ENCODE results near the gene PSG1. TPM values are rescaled to one million over a fixed set of nuclear protein-coding genes. Genes with fewer than 3 reads are reported as not detected.
"Not testable (repeated sequence)": the region's sequence is repeated elsewhere in the genome, so short reads cannot be mapped to it uniquely, and the experiment has no call there.

PSG1 gene
- total RNA-seq, 2 donors from 2014 or later: not detected

DNA sequence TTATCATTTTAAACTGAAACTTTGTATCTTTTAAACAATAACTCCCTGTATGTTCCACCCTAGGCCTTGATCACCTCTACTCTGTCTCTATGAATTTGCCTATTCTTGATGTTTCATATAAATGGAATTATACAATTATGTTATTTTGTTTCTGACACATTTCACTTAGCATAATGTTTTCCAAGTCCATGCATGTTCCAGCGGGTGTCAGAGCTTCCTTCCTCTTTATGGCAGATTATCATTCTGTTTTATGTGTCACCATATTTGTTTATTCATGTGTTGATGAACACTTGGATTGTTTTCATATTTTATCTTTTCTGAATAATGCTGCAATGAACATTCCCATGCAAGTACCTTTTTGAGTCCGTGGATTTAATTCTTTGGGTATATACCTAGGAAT is 3.2 kb upstream of the PSG1 start:
- H3K27me3 ChIP-seq (replicated peaks; ENCODE audit: insufficient read depth); H3K9me3 ChIP-seq; H3K4me3 ChIP-seq; H3K36me3 ChIP-seq; H3K4me1 ChIP-seq (replicated peaks); H3K27ac ChIP-seq; DNase-seq (ENCODE audit: low spot score); intact Hi-C loops (cut with DNase I): not testable (repeated sequence)
- WGBS: 90% methylated on average over 2 of the region's 2 CpGs

DNA sequence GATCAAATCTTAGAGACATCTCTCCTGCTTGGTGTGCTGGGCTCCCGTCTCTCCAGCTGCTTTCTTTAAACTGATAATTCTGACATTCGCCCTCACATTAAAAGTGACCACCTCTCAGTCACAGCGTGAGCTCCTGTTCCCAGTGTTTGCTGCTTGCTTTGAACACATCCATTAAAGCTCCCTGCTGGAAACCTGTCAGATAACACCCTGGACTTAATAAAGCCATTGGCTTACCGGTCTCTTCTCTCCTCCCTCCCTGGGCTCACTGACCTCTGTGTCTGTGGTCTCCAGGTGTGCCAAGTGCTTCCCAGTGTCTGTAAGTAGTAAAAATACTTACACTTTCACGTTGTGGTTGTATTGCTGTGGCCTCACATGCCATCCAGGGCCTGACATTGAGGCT is 2.5 kb upstream of the PSG1 start:
- H3K27ac ChIP-seq; DNase-seq (ENCODE audit: low spot score); H3K4me3 ChIP-seq; intact Hi-C loops (cut with DNase I); H3K27me3 ChIP-seq (replicated peaks; ENCODE audit: insufficient read depth); H3K36me3 ChIP-seq; H3K9me3 ChIP-seq; H3K4me1 ChIP-seq (replicated peaks): not testable (repeated sequence)
- WGBS: 56% methylated on average over 5 of the region's 5 CpGs

DNA sequence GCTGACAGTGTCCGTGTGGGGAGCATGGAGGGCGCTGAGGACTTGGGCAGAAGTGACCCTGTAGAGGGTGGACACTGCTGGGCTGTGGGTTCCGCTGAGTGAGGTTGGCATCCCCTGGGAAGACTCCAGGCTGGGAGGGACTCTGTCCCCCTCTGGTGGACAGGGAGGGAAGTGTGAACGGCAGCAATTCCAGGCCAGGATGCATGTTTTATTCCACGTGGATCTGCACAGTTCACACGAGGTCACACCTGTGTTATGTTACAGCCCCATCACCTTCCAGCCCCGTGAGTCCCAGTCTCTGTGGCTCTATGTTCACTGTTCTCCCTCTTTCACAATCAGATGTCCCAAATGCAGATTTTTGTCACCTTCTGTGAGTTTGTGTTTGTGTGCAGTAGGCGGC is 1.8 kb upstream of the PSG1 start:
- H3K27me3 ChIP-seq (replicated peaks; ENCODE audit: insufficient read depth); H3K27ac ChIP-seq; H3K9me3 ChIP-seq; H3K36me3 ChIP-seq; intact Hi-C loops (cut with DNase I); H3K4me1 ChIP-seq (replicated peaks); DNase-seq (ENCODE audit: low spot score); H3K4me3 ChIP-seq: not testable (repeated sequence)
- 62% methylated on average over 8 of the region's 8 CpGs for WGBS

DNA sequence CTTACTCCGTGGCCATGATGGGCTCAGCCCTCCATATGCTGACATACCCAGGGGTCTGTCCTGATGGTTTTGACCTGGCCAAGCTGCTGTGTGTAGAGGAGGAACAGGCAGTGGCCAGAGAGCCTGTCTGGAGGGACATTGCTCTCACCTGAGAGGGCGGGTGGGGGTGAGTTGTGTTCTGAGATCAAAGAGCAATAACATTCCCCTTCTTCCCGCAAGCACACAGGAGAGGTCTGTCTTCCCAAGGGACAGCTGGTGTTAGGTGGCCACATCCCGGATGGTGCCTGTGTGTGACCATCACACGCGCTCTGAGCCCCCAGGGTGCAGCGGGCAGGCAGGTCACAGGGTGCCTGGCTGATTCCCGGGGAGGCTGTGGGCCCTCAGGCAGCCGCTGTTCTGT is 1.1 kb upstream of the PSG1 start:
- H3K4me3 ChIP-seq; H3K27me3 ChIP-seq (replicated peaks; ENCODE audit: insufficient read depth); H3K36me3 ChIP-seq; H3K4me1 ChIP-seq (replicated peaks); H3K27ac ChIP-seq; H3K9me3 ChIP-seq; intact Hi-C loops (cut with DNase I); DNase-seq (ENCODE audit: low spot score): not testable (repeated sequence)
- 87% methylated on average over 9 of the region's 9 CpGs for WGBS

DNA sequence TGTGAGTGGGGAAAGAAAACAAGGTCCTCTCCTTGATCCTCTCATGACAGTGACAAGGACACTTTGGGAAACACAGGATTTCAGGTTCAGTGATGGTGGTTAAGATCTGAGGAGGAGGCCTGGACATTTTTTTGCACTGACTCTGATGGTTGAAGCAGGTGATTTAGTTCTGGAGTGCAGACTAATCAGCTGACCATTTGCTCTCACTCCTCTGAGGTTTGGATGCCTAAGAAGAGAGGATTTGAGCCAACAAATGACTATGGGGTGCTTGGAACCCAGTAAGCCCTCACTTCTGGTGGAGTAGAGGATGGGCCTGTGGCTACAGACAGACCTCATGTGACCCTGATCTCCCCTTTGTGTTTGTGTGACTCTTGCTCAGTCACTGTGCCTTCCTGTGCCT is 2.9 kb downstream of the PSG1 start:
- DNase-seq (ENCODE audit: low spot score); H3K27ac ChIP-seq; H3K4me3 ChIP-seq; H3K36me3 ChIP-seq; intact Hi-C loops (cut with DNase I); H3K27me3 ChIP-seq (replicated peaks; ENCODE audit: insufficient read depth); H3K9me3 ChIP-seq; H3K4me1 ChIP-seq (replicated peaks): not testable (repeated sequence)

DNA sequence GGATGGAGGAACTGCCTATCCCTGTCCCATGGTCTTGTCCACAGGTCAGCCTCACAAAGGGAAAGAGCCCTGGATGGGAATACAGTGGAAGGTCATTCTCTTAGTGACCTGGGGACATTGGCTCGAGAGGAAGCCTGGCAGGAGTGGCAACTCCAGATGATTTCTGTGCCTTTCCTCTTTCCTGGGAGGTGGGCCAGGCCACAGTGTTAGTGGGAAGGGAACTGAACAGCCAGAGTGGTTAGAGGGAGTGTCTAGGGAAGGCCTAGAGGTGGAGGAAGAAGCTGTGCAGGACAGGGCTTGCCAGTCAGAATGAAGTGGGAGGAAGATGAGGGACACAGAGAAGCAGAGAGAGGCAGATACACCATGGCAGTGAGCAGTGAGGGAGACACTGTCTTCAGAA is 3.6 kb downstream of the PSG1 start:
- H3K9me3 ChIP-seq; DNase-seq (ENCODE audit: low spot score); H3K4me3 ChIP-seq; H3K27me3 ChIP-seq (replicated peaks; ENCODE audit: insufficient read depth); H3K27ac ChIP-seq; H3K4me1 ChIP-seq (replicated peaks); H3K36me3 ChIP-seq; intact Hi-C loops (cut with DNase I): not testable (repeated sequence)
- WGBS: 60% methylated on average over 1 of the region's 1 CpG

GRCh38 chr19:42874901-42875813 is 4.4 kb downstream of the PSG1 start:
- H3K27me3 ChIP-seq (replicated peaks; ENCODE audit: insufficient read depth); H3K4me3 ChIP-seq; H3K27ac ChIP-seq; H3K4me1 ChIP-seq (replicated peaks); H3K36me3 ChIP-seq; DNase-seq (ENCODE audit: low spot score); intact Hi-C loops (cut with DNase I); H3K9me3 ChIP-seq: not testable (repeated sequence)
- WGBS: 45% methylated on average over 4 of the region's 4 CpGs

- H3K4me1 ChIP-seq (replicated peaks); intact Hi-C loops (cut with DNase I); H3K4me3 ChIP-seq; H3K36me3 ChIP-seq; H3K27me3 ChIP-seq (replicated peaks; ENCODE audit: insufficient read depth); H3K9me3 ChIP-seq; H3K27ac ChIP-seq; DNase-seq (ENCODE audit: low spot score): not testable (repeated sequence)
- WGBS: 69% methylated on average over 3 of the region's 3 CpGs
These were observed 5.4 kb downstream of the PSG1 start for GRCh38 chr19:42874136-42874535.

- DNase-seq (ENCODE audit: low spot score): no peak
- no peak for TF ChIP-seq POLR2A (IDR thresholded peaks at IDR 0.05)
- no peak for TF ChIP-seq POLR2AphosphoS5 (IDR thresholded peaks at IDR 0.05)
- TF ChIP-seq, protein P1, sequence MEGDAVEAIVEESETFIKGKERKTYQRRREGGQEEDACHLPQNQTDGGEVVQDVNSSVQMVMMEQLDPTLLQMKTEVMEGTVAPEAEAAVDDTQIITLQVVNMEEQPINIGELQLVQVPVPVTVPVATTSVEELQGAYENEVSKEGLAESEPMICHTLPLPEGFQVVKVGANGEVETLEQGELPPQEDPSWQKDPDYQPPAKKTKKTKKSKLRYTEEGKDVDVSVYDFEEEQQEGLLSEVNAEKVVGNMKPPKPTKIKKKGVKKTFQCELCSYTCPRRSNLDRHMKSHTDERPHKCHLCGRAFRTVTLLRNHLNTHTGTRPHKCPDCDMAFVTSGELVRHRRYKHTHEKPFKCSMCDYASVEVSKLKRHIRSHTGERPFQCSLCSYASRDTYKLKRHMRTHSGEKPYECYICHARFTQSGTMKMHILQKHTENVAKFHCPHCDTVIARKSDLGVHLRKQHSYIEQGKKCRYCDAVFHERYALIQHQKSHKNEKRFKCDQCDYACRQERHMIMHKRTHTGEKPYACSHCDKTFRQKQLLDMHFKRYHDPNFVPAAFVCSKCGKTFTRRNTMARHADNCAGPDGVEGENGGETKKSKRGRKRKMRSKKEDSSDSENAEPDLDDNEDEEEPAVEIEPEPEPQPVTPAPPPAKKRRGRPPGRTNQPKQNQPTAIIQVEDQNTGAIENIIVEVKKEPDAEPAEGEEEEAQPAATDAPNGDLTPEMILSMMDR (IDR thresholded peaks at IDR 0.05): no peak
- intact Hi-C loops (cut with DNase I): no loop called here
- H3K36me3 ChIP-seq: no peaks in the 10 kb centered on the region
- H3K4me1 ChIP-seq (replicated peaks): no peaks in the 10 kb centered on the region
- no peak overlapping the region for H3K27ac ChIP-seq
- H3K9me3 ChIP-seq: no peaks in the 10 kb centered on the region
- 66% methylated on average over 3 of the region's 3 CpGs for WGBS
- no peak overlapping the region for H3K4me3 ChIP-seq
- no peaks in the 10 kb centered on the region for H3K27me3 ChIP-seq (replicated peaks; ENCODE audit: insufficient read depth)
These were observed 6.9 kb downstream of the PSG1 start for GRCh38 chr19:42872608-42873007.

All from prostate gland (tissue), 2 donors.